Midbrain (tissue), 1 donor: ENCODE results near the gene ANKRD24.
"Not testable (repeated sequence)": the region's sequence is repeated elsewhere in the genome, so short reads cannot be mapped to it uniquely, and the experiment has no call there.

Experiments used
- DNase-seq: peaks from one replicate; lab custom pipeline; 2025; lab: John Stamatoyannopoulos, UW

Gene ANKRD24

GRCh38 chr19:4173479-4174212, 8.8 kb upstream of the ANKRD24 start:
- no peak for DNase-seq

- DNase-seq: no peak
Measured at GRCh38 chr19:4174213-4174894, 8.1 kb upstream of the ANKRD24 start.

- DNase-seq: no peak
Measured at GRCh38 chr19:4174895-4175668, 7.4 kb upstream of the ANKRD24 start.

- DNase-seq: no peak
Measured at GRCh38 chr19:4175669-4175931, 6.9 kb upstream of the ANKRD24 start.

GRCh38 chr19:4177146-4177545, 5.3 kb upstream of the ANKRD24 start:
- no peak for DNase-seq

- no peak for DNase-seq
Measured at GRCh38 chr19:4178990-4179389, 3.5 kb upstream of the ANKRD24 start.

GRCh38 chr19:4181053-4181508, 1.4 kb upstream of the ANKRD24 start:
- no peak for DNase-seq

GRCh38 chr19:4183967-4184717, 1.7 kb downstream of the ANKRD24 start:
- DNase-seq: no peak

GRCh38 chr19:4184718-4185352, 2.3 kb downstream of the ANKRD24 start:
- no peak for DNase-seq

GRCh38 chr19:4185413-4186086, 3.1 kb downstream of the ANKRD24 start:
- DNase-seq: no peak

- DNase-seq: peak; percentile 59
Measured at GRCh38 chr19:4186087-4186993, 3.9 kb downstream of the ANKRD24 start.

GRCh38 chr19:4187313-4188122, 5.0 kb downstream of the ANKRD24 start:
- DNase-seq: no peak

GRCh38 chr19:4189641-4190040, 7.2 kb downstream of the ANKRD24 start:
- DNase-seq: no peak

GRCh38 chr19:4192537-4192936, 10.0 kb downstream of the ANKRD24 start:
- DNase-seq: not testable (repeated sequence)

- no peak for DNase-seq
Measured at GRCh38 chr19:4194353-4194752, 11.9 kb downstream of the ANKRD24 start.

GRCh38 chr19:4196009-4196408, 13.5 kb downstream of the ANKRD24 start:
- DNase-seq: no peak

GRCh38 chr19:4196587-4197148, 14.2 kb downstream of the ANKRD24 start:
- DNase-seq: no peak

GRCh38 chr19:4197228-4197624, 14.7 kb downstream of the ANKRD24 start:
- no peak for DNase-seq
